Activated naive CD8-positive, alpha-beta T cell (primary cell): ENCODE measurements around the gene TJP2.

Experiments used
- H3K27ac Mint-ChIP-seq: one replicate; pipeline ENCODE4 v1.8.0; 2021; ENCODE audit warnings: mixed read lengths
- H3K27me3 Mint-ChIP-seq: one replicate; pipeline ENCODE4 v1.8.0; 2021; ENCODE audit warnings: mixed read lengths
- H3K36me3 Mint-ChIP-seq: one replicate; pipeline ENCODE4 v1.8.0; 2021; ENCODE audit warnings: mixed read lengths
- H3K4me1 Mint-ChIP-seq: one replicate; pipeline ENCODE4 v1.8.0; 2021; ENCODE audit warnings: low read depth, mixed read lengths
- H3K4me3 Mint-ChIP-seq: one replicate; pipeline ENCODE4 v1.8.0; 2021; ENCODE audit warnings: mild to moderate bottlenecking, mixed read lengths
- H3K9me3 Mint-ChIP-seq: one replicate; pipeline ENCODE4 v1.8.0; 2021; ENCODE audit warnings: low read depth, mixed read lengths

The TJP2 gene

GRCh38 chr9:69215774-69216485, 41.9 kb downstream of the TJP2 start:
- Mint-ChIP-seq H3K9me3 (no peaks in the 10 kb centered on the region), H3K36me3 (peaks cover 6% of the 10 kb centered on the region), H3K27ac (no peak overlapping the region), H3K4me3 (no peak overlapping the region), H3K27me3 (no peaks in the 10 kb centered on the region), H3K4me1 (no peaks in the 10 kb centered on the region)

- no peaks in the 10 kb centered on the region for H3K4me1 Mint-ChIP-seq
- H3K4me3 Mint-ChIP-seq = no peak overlapping the region
- no peak overlapping the region for H3K27ac Mint-ChIP-seq
- peaks cover 4% of the 10 kb centered on the region for H3K36me3 Mint-ChIP-seq
- no peaks in the 10 kb centered on the region for H3K9me3 Mint-ChIP-seq
- no peaks in the 10 kb centered on the region for H3K27me3 Mint-ChIP-seq
Measured at GRCh38 chr9:69218166-69218565, 44.1 kb downstream of the TJP2 start.

DNA sequence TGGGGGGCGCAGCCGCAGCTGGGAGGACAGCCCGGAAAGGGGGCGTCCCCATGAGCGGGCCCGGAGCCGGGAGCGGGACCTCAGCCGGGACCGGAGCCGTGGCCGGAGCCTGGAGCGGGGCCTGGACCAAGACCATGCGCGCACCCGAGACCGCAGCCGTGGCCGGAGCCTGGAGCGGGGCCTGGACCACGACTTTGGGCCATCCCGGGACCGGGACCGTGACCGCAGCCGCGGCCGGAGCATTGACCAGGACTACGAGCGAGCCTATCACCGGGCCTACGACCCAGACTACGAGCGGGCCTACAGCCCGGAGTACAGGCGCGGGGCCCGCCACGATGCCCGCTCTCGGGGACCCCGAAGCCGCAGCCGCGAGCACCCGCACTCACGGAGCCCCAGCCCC, 47.0 kb downstream of the TJP2 start:
- Mint-ChIP-seq H3K4me1 (no peaks in the 10 kb centered on the region), H3K27me3 (no peaks in the 10 kb centered on the region), H3K9me3 (no peaks in the 10 kb centered on the region), H3K4me3 (no peak overlapping the region), H3K27ac (no peak overlapping the region), H3K36me3 (peaks cover 4% of the 10 kb centered on the region)

DNA sequence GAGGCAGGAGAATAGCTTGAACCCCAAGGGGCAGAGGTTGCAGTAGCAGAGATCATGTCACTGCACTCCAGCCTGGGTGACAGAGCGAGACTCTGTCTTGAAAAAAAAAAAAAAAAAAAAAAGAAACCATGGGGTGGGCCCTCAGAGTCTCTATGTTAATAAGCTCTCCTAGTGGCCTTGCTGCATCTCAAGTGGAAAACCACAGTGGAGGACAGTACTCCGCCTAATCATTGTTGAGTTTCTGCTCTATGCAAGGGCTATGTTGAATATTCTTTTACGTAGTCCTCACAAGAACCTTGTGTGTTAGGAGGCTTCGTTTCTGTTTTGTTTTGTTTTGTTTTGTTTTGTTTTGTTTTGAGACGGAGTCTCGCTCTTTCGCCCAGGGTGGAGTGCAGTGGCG, 48.9 kb downstream of the TJP2 start:
- no peaks in the 10 kb centered on the region for H3K27me3 Mint-ChIP-seq

DNA sequence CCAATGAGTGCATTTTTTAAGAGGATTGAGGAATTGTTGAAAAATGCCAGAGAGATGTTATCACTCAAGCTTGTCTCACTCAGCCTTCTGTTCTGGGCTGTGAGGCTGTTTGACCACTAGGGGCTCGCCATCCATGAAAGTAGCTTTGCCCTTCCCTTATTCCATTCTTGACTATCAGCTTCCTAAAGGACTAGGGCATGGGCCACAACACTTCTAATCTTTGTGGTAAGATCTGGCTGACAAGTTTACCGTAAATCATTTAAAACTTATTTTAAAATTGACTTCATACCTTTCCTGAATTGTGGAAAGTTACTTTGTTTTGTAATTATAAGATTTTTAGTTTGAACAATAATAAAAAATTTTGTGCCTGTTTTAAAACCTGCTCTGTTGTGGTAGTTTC, 49.5 kb downstream of the TJP2 start:
- H3K36me3 Mint-ChIP-seq = peaks cover 4% of the 10 kb centered on the region
- no peaks in the 10 kb centered on the region for H3K4me1 Mint-ChIP-seq
- no peak overlapping the region for H3K27ac Mint-ChIP-seq
- H3K4me3 Mint-ChIP-seq = no peak overlapping the region
- H3K27me3 Mint-ChIP-seq = no peaks in the 10 kb centered on the region
- no peaks in the 10 kb centered on the region for H3K9me3 Mint-ChIP-seq

More for the DNA sequence above, 48.9 kb downstream of the TJP2 start:
- no peak overlapping the region for H3K4me3 Mint-ChIP-seq
- no peaks in the 10 kb centered on the region for H3K4me1 Mint-ChIP-seq
- H3K9me3 Mint-ChIP-seq = no peaks in the 10 kb centered on the region
- no peak overlapping the region for H3K27ac Mint-ChIP-seq
- peaks cover 4% of the 10 kb centered on the region for H3K36me3 Mint-ChIP-seq

DNA sequence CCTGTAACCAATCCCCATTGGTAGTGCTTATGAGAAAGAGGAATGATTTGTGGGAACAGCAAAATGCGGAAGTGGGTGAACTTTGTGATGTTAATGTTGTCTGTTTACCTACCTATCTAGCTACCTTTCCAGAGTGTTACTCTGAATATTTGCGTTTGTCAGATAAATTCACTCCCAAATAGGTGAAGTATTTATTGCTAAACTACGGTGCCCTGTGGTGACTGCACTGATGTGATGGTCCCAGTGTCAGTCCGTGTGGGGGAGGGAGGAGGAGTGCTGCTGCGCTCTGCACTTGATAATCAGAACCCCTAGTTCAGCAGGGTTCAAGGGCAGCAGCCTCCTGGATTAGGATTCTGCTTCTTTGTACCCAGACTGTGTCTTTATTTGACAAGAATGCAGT, 55.3 kb downstream of the TJP2 start:
- Mint-ChIP-seq H3K27me3 (no peaks in the 10 kb centered on the region), H3K27ac (no peak overlapping the region), H3K4me1 (no peaks in the 10 kb centered on the region), H3K9me3 (no peaks in the 10 kb centered on the region), H3K4me3 (no peak overlapping the region), H3K36me3 (peaks cover 2% of the 10 kb centered on the region)

- Mint-ChIP-seq H3K36me3 (peaks cover 4% of the 10 kb centered on the region), H3K27ac (no peak overlapping the region), H3K27me3 (no peaks in the 10 kb centered on the region), H3K9me3 (no peaks in the 10 kb centered on the region), H3K4me3 (no peak overlapping the region), H3K4me1 (no peaks in the 10 kb centered on the region)
Measured at GRCh38 chr9:69232135-69232534, 58.1 kb downstream of the TJP2 start.

- H3K27ac Mint-ChIP-seq = no peak overlapping the region
- no peaks in the 10 kb centered on the region for H3K4me1 Mint-ChIP-seq
- H3K36me3 Mint-ChIP-seq = peaks cover 13% of the 10 kb centered on the region
- H3K9me3 Mint-ChIP-seq = no peaks in the 10 kb centered on the region
- no peak overlapping the region for H3K4me3 Mint-ChIP-seq
- no peaks in the 10 kb centered on the region for H3K27me3 Mint-ChIP-seq
Measured at GRCh38 chr9:69234683-69235082, 60.6 kb downstream of the TJP2 start.

GRCh38 chr9:69236188-69236587, 62.1 kb downstream of the TJP2 start:
- Mint-ChIP-seq H3K9me3 (no peaks in the 10 kb centered on the region), H3K4me3 (no peak overlapping the region), H3K4me1 (no peaks in the 10 kb centered on the region), H3K36me3 (peaks cover 18% of the 10 kb centered on the region), H3K27ac (no peak overlapping the region), H3K27me3 (no peaks in the 10 kb centered on the region)

DNA sequence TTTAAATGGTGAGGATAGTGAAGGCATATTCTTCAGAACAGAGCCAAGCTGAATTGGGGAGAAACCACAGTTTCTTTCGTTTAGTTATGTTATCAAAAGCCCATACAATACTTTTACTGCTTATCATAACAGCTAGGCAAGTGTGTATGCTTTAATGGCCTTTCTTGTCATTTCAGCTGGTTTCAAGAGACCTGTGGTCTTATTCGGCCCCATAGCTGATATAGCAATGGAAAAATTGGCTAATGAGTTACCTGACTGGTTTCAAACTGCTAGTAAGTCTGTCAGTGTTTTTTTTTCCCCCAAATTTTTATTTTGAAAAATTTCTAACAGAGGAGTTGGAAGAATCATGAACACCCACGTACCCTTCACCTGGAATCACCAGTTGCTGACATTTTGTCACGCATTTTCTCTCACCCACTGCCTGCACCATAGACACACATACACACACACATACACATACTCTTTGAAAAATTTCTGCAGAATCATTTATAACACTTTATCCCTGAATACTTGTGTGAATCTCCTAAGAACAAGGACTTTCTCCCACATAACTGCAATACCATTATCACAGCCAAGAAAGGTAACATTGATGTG, 63.7 kb downstream of the TJP2 start:
- Mint-ChIP-seq H3K27ac (no peak overlapping the region), H3K4me3 (no peak overlapping the region), H3K36me3 (peaks cover 18% of the 10 kb centered on the region), H3K27me3 (no peaks in the 10 kb centered on the region), H3K9me3 (no peaks in the 10 kb centered on the region), H3K4me1 (no peaks in the 10 kb centered on the region)

GRCh38 chr9:69243116-69243515, 69.0 kb downstream of the TJP2 start:
- H3K4me3 Mint-ChIP-seq = no peak overlapping the region
- H3K36me3 Mint-ChIP-seq = peaks cover 20% of the 10 kb centered on the region
- no peaks in the 10 kb centered on the region for H3K4me1 Mint-ChIP-seq
- H3K27ac Mint-ChIP-seq = no peak overlapping the region
- no peaks in the 10 kb centered on the region for H3K9me3 Mint-ChIP-seq
- no peaks in the 10 kb centered on the region for H3K27me3 Mint-ChIP-seq

DNA sequence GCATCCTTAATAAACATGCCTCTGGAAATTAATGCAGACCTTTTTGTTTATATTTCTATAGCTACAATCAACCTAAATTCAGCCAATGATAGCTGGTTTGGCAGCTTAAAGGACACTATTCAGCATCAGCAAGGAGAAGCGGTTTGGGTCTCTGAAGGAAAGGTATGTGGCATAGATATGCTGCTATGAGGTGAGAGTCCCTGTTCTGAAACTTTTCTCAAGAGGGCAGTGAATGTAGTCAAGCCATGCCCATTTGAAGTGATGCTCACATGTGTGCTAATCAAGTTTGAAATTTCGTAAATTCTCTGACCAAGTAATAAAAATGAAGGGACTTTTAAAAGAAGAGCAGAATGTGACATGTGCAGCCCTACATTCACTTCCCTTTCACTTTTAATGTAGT, 72.6 kb downstream of the TJP2 start:
- Mint-ChIP-seq H3K27me3 (no peaks in the 10 kb centered on the region), H3K9me3 (no peaks in the 10 kb centered on the region), H3K4me1 (no peaks in the 10 kb centered on the region), H3K36me3 (peaks cover 13% of the 10 kb centered on the region), H3K27ac (no peak overlapping the region), H3K4me3 (no peak overlapping the region)

DNA sequence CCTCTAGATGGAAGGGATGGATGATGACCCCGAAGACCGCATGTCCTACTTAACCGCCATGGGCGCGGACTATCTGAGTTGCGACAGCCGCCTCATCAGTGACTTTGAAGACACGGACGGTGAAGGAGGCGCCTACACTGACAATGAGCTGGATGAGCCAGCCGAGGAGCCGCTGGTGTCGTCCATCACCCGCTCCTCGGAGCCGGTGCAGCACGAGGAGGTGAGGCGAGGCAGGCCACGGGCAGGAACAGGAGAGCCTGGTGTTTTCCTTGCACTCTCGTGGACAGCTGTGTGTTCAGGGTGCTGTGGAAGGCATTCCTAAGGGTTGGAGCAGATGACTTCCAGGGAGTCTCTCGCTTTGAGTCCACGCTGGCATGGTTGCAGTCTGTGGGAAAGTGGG, 73.9 kb downstream of the TJP2 start:
- Mint-ChIP-seq H3K4me1 (no peaks in the 10 kb centered on the region), H3K27ac (no peak overlapping the region), H3K9me3 (no peaks in the 10 kb centered on the region), H3K36me3 (peaks cover 13% of the 10 kb centered on the region), H3K27me3 (no peaks in the 10 kb centered on the region), H3K4me3 (no peak overlapping the region)

- Mint-ChIP-seq H3K4me3 (no peak overlapping the region), H3K36me3 (peaks cover 13% of the 10 kb centered on the region), H3K4me1 (no peaks in the 10 kb centered on the region), H3K27me3 (no peaks in the 10 kb centered on the region), H3K9me3 (no peaks in the 10 kb centered on the region), H3K27ac (no peak overlapping the region)
Measured at GRCh38 chr9:69249337-69249736, 75.3 kb downstream of the TJP2 start.

DNA sequence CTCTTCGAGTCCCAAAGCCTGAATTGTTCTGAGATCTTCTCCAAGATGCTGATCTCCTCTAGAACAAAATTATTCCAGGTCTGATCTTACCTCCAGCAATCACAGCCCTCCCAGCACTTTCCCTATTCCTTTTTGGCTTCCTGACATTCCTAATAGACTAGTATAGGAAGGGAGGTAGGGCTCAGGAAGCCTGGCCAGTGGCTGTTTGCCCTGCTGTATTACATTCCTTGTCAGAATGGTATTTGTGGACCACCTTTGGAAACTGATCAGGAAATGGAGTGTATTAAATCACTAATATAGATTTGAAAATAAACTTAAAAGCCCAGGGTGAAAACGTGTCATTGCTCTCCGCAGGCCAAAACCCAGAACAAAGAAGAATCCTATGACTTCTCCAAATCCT, 76.6 kb downstream of the TJP2 start:
- no peak overlapping the region for H3K4me3 Mint-ChIP-seq

GRCh38 chr9:69252436-69252835, 78.4 kb downstream of the TJP2 start:
- Mint-ChIP-seq H3K4me1 (no peaks in the 10 kb centered on the region), H3K36me3 (peaks cover 3% of the 10 kb centered on the region), H3K27me3 (no peaks in the 10 kb centered on the region), H3K9me3 (no peaks in the 10 kb centered on the region), H3K4me3 (no peak overlapping the region), H3K27ac (no peak overlapping the region)

More for the DNA sequence above, 76.6 kb downstream of the TJP2 start:
- no peaks in the 10 kb centered on the region for H3K4me1 Mint-ChIP-seq
- no peak overlapping the region for H3K27ac Mint-ChIP-seq
- H3K27me3 Mint-ChIP-seq = no peaks in the 10 kb centered on the region
- H3K36me3 Mint-ChIP-seq = peaks cover 13% of the 10 kb centered on the region
- no peaks in the 10 kb centered on the region for H3K9me3 Mint-ChIP-seq
